PC-3 (cell line): ENCODE measurements around the gene ZBTB26. TPM values are rescaled to one million over a fixed set of nuclear protein-coding genes. Genes with fewer than 3 reads are reported as not detected.
A peak's percentile ranks its signal among the peaks of the same experiment; 100 is the strongest.

Source experiments
- ATAC-seq: fragments of 200-7000 bp; cut with Tn5 transposase; 2 replicates; pipeline ENCODE4 v1.9.1; 2020; ENCODE audit warnings: mild to moderate bottlenecking, moderate library complexity
- BruUV-seq: library from RNA; stranded (reverse); fragments of 400-500 nt; replicated peaks from 2 replicates; lab custom pipeline; 2021; lab: Mats Ljungman, UMichigan
- CTCF ChIA-PET: fragments of 300-600 bp; sonication (Branson Sonifier 250); formaldehyde crosslinking; loops from one replicate; lab custom pipeline; 2022; ENCODE audit warnings: antibody characterized with exemption; lab: Charles Lee
- POLR2A ChIA-PET: fragments of 300-600 bp; sonication (Branson Sonifier 250); formaldehyde crosslinking; loops from one replicate; lab custom pipeline; 2022; ENCODE audit warnings: antibody characterized with exemption; ENCODE audit not compliant: unreplicated experiment; lab: Charles Lee
- DNase-seq: peaks from one replicate; pipeline ENCODE4 v3.0.0-alpha.2; 2015
- H2AFZ ChIP-seq: fragments of 300-600 bp; sonication (generic); 2 replicates; pipeline ENCODE4 v1.6.0; 2016; ENCODE audit warnings: antibody characterized with exemption, low read length
- H3F3A ChIP-seq: fragments of 300-600 bp; sonication (generic); one replicate; pipeline ENCODE4 v1.6.0; 2017; ENCODE audit warnings: antibody characterized with exemption, low read length, control low read depth, mild to moderate bottlenecking; ENCODE audit not compliant: unreplicated experiment
- H3K27ac ChIP-seq: fragments of 300-600 bp; sonication (generic); 2 replicates; pipeline ENCODE4 v1.5.1; 2016; ENCODE audit warnings: mild to moderate bottlenecking, low read length
- H3K27me3 ChIP-seq: fragments of 300-600 bp; sonication (generic); 2 replicates; pipeline ENCODE4 v1.6.1; 2016; ENCODE audit warnings: low read length, mixed read lengths
- H3K36me3 ChIP-seq: fragments of 300-600 bp; sonication (generic); 2 replicates; pipeline ENCODE4 v1.6.1; 2016; ENCODE audit warnings: low read depth, mixed run types, low read length, mixed read lengths
- H3K4me1 ChIP-seq: fragments of 300-600 bp; sonication (generic); 2 replicates; pipeline ENCODE4 v1.5.1; 2016; ENCODE audit warnings: low read length; ENCODE audit not compliant: insufficient read depth
- H3K4me2 ChIP-seq: fragments of 300-600 bp; sonication (generic); 2 replicates; pipeline ENCODE4 v1.6.0; 2016; ENCODE audit warnings: low read length
- H3K4me3 ChIP-seq: fragments of 300-600 bp; sonication (generic); 2 replicates; pipeline ENCODE4 v1.5.1; 2016; ENCODE audit warnings: mild to moderate bottlenecking, low read length, mixed read lengths
- H3K79me2 ChIP-seq: fragments of 300-600 bp; sonication (generic); 2 replicates; pipeline ENCODE4 v1.6.1; 2017; ENCODE audit warnings: low read length, mixed read lengths
- H3K9ac ChIP-seq: fragments of 300-600 bp; sonication (generic); 2 replicates; pipeline ENCODE4 v1.6.0; 2016; ENCODE audit warnings: mild to moderate bottlenecking, low read length
- H3K9me2 ChIP-seq: fragments of 300-600 bp; sonication (generic); replicated peaks from 2 replicates; pipeline ENCODE4 v1.6.1; 2016; ENCODE audit warnings: mixed run types, low read length, mixed read lengths
- H3K9me3 ChIP-seq: fragments of 300-600 bp; sonication (generic); 2 replicates; pipeline ENCODE4 v1.6.1; 2016; ENCODE audit warnings: low read length, mixed read lengths
- H4K20me1 ChIP-seq: fragments of 300-600 bp; sonication (generic); 2 replicates; pipeline ENCODE4 v1.6.1; 2016; ENCODE audit warnings: low read length, mixed read lengths
- EZH2 ChIP-seq: fragments of 300-600 bp; sonication (generic); IDR thresholded peaks from one replicate; pipeline ENCODE4 v1.6.1; 2017; ENCODE audit warnings: antibody characterized with exemption, mild to moderate bottlenecking, low read length; ENCODE audit not compliant: unreplicated experiment
- EZH2phosphoT487 ChIP-seq: fragments of 300-600 bp; sonication (generic); IDR thresholded peaks from 2 replicates; pipeline ENCODE4 v1.6.1; 2018; ENCODE audit warnings: mild to moderate bottlenecking, antibody characterized with exemption, low read length, borderline replicate concordance
- intact Hi-C: fragments of 100-400 bp; cut with micrococcal nuclease; formaldehyde crosslinking; loops from 2 replicates; pipeline ENCODE4 v1.9.0; 2023
- total RNA-seq: library from RNA; depleted of rRNA; stranded (reverse); fragments of >200 nt; gene quantifications from 2 replicates; pipeline ENCODE4 v1.2.3, GENCODE V29; 2014
- TF ChIP-seq, protein P1 (sequence below): fragments of 300-600 bp; sonication (generic); conservative IDR thresholded peaks from 2 replicates; pipeline ENCODE4 v1.5.1; 2017; ENCODE audit warnings: antibody characterized with exemption, low read depth, mild to moderate bottlenecking, low read length

The ZBTB26 gene
- total RNA-seq, 1 experiment from 2014 or later = 1.6 TPM

GRCh38 chr9:122940749-122941581 is 9.7 kb upstream of the ZBTB26 start, which contains the start of gene RABGAP1:
Gene RABGAP1, plus strand, starts transcription at chr9:122941020. Its CDS starts 16,040 bp downstream, at chr9:122957060.
- BruUV-seq = no TSS peak
- DNase-seq (peak; percentile 97), ATAC-seq (peak; percentile 98)
- peak within 1 kb of the TSS; percentile 66; the same call in 1 of the 2 replicates for H2AFZ ChIP-seq
- H3K79me2 ChIP-seq = peaks cover 60% of the 10 kb centered on the region
- no peaks in the 10 kb centered on the region for H3F3A ChIP-seq
- CTCF ChIA-PET = interaction anchor here (0.6 to 0.9 kb wide), 2 partner anchors 37 to 50 kb away, joined by 3 read pairs; no protein-coding TSS in a partner anchor
- H3K27me3 ChIP-seq = no peaks in the 10 kb centered on the region
- no peaks in the 10 kb centered on the region; the same call in 1 of the 2 replicates for H4K20me1 ChIP-seq
- H3K9ac ChIP-seq = peak within 1 kb of the TSS; percentile 84
- TF ChIP-seq EZH2phosphoT487 = no peak
- TF ChIP-seq, protein P1, sequence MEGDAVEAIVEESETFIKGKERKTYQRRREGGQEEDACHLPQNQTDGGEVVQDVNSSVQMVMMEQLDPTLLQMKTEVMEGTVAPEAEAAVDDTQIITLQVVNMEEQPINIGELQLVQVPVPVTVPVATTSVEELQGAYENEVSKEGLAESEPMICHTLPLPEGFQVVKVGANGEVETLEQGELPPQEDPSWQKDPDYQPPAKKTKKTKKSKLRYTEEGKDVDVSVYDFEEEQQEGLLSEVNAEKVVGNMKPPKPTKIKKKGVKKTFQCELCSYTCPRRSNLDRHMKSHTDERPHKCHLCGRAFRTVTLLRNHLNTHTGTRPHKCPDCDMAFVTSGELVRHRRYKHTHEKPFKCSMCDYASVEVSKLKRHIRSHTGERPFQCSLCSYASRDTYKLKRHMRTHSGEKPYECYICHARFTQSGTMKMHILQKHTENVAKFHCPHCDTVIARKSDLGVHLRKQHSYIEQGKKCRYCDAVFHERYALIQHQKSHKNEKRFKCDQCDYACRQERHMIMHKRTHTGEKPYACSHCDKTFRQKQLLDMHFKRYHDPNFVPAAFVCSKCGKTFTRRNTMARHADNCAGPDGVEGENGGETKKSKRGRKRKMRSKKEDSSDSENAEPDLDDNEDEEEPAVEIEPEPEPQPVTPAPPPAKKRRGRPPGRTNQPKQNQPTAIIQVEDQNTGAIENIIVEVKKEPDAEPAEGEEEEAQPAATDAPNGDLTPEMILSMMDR = no peak
- TF ChIP-seq EZH2 = no peak
- POLR2A ChIA-PET = interaction anchor here (0.5 to 0.6 kb wide), 4 partner anchors 11 to 51 kb away, joined by 3 to 6 read pairs (median 4); no protein-coding TSS in a partner anchor
- peaks cover 22% of the 10 kb centered on the region for H3K36me3 ChIP-seq
- peak within 1 kb of the TSS; percentile 80 for H3K27ac ChIP-seq
- H3K9me2 ChIP-seq = no peaks in the 10 kb centered on the region
- H3K4me2 ChIP-seq = peak within 1 kb of the TSS; percentile 89
- H3K4me1 ChIP-seq = no peaks in the 10 kb centered on the region
- peak within 1 kb of the TSS; percentile 86 for H3K4me3 ChIP-seq
- intact Hi-C loops = loop anchor here (2.0 kb wide), 1 partner anchor 36 kb away; the partner anchor contains the start of gene RC3H2
- H3K9me3 ChIP-seq = no peaks in the 10 kb centered on the region

DNA sequence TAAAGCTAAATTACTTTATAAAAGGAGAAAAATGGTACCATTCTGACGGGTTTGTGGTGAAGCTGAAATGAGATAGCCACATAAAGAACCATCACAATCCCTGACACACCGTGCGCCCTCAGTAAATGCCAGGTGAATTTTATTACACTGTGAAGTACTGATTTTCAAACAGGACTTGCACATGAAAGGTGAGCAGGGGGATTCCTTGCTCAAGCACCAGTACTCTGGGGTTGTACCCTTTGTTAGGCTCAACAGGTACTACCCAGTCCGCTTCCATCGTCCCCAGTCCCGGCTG is 9.1 kb upstream of the ZBTB26 start:
- TSS peak; percentile 87 for BruUV-seq

More for the DNA sequence above, 9.1 kb upstream of the ZBTB26 start:
- Histone ChIP-seq H3K4me3 (peak overlapping the region; percentile 58), H3K4me2 (peak overlapping the region; percentile 83), H3K27ac (no peak overlapping the region), H3K9me2 (no peaks in the 10 kb centered on the region), H4K20me1 (no peaks in the 10 kb centered on the region; the same call in 1 of the 2 replicates), H3K9me3 (no peaks in the 10 kb centered on the region), H2AFZ (peak overlapping the region; percentile 47; the same call in 1 of the 2 replicates), H3K36me3 (peaks cover 22% of the 10 kb centered on the region), H3K79me2 (peaks cover 59% of the 10 kb centered on the region), H3K4me1 (no peaks in the 10 kb centered on the region), H3K9ac (no peak overlapping the region; the same call in 1 of the 2 replicates), H3F3A (no peaks in the 10 kb centered on the region), H3K27me3 (no peaks in the 10 kb centered on the region)
- no peak for DNase-seq
- CTCF ChIA-PET = interaction anchor here (0.6 to 0.9 kb wide), 2 partner anchors 37 to 50 kb away, joined by 3 read pairs; no protein-coding TSS in a partner anchor
- POLR2A ChIA-PET = interaction anchor here (0.5 to 0.6 kb wide), 2 partner anchors 11 to 26 kb away, joined by 3 to 4 read pairs; no protein-coding TSS in a partner anchor
- ATAC-seq = no peak
- intact Hi-C loops = loop anchor here (2.0 kb wide), 1 partner anchor 36 kb away; the partner anchor contains the start of gene RC3H2
- TF ChIP-seq, protein P1 = no peak
- TF ChIP-seq EZH2phosphoT487 = no peak
- TF ChIP-seq EZH2 = no peak
